ENCODE data around the gene SIGLEC15.

DNA sequence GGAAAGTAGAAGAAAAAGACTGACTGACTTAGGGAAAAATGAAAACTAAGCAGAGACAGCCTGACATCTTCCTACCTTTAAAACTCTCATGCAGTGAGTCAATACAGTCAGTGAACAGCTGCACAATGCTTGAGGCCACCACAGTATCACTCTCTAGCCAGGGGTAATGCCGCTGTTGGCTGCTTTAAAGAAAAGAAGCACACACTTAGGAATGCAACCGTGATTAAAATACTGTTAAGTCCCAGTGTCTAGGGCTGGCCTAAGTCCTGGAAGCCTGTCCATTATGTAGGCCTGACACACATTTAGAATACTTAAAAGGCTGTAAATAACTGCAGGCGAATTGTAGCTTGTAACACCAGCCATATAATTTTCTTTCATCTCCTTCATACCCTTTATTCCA lies 50.7 kb downstream of the SIGLEC15 start:
- TF ChIP-seq, protein P1, sequence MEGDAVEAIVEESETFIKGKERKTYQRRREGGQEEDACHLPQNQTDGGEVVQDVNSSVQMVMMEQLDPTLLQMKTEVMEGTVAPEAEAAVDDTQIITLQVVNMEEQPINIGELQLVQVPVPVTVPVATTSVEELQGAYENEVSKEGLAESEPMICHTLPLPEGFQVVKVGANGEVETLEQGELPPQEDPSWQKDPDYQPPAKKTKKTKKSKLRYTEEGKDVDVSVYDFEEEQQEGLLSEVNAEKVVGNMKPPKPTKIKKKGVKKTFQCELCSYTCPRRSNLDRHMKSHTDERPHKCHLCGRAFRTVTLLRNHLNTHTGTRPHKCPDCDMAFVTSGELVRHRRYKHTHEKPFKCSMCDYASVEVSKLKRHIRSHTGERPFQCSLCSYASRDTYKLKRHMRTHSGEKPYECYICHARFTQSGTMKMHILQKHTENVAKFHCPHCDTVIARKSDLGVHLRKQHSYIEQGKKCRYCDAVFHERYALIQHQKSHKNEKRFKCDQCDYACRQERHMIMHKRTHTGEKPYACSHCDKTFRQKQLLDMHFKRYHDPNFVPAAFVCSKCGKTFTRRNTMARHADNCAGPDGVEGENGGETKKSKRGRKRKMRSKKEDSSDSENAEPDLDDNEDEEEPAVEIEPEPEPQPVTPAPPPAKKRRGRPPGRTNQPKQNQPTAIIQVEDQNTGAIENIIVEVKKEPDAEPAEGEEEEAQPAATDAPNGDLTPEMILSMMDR (IDR thresholded peaks at IDR 0.05) = no peak
- no peak for TF ChIP-seq EZH2 (IDR thresholded peaks at IDR 0.05; ENCODE audit: borderline replicate concordance, insufficient read depth, low read depth, low read length, poor library complexity, severe bottlenecking)
